Gastrocnemius medialis (tissue), 4 donors: Measurements from ENCODE around the gene CREB3L4. TPM values are rescaled to one million over a fixed set of nuclear protein-coding genes. Genes with fewer than 3 reads are reported as not detected.
A peak's percentile ranks its signal among the peaks of the same experiment; 100 is the strongest.

ENCODE experiments used
- ATAC-seq, 2 donors: fragments of 150-250 bp; one replicate each; pipeline ENCODE4 v1.9.1; 2016
- DNase-seq, 2 donors: peaks; one replicate each; pipeline ENCODE4 v3.0.0-alpha.2; 2019
- H3K27ac ChIP-seq, 4 donors: fragments of 200-600 bp; sonication (generic); 1 replicate in 1 of 4; 2 replicates in 3 of 4; pipeline ENCODE4 v1.5.1; 2016 to 2018; ENCODE audit warnings: mild to moderate bottlenecking in 2 of 4, moderate library complexity in 1 of 4
- H3K27me3 ChIP-seq, 3 donors: fragments of 200-600 bp; sonication (generic) in 2 of 3; 1 replicate in 1 of 3; 2 replicates in 2 of 3; pipeline versions ENCODE4 v1.5.1 to v1.6.0; 2016 to 2019; ENCODE audit warnings: mild to moderate bottlenecking in 1 of 3, moderate library complexity in 1 of 3
- H3K36me3 ChIP-seq, 2 donors: fragments of 200-600 bp; sonication (generic) in 1 of 2; one replicate each; pipeline ENCODE4 v1.5.1; 2017 to 2018
- H3K4me1 ChIP-seq, 2 donors: fragments of 200-600 bp; sonication (generic) in 1 of 2; one replicate each; pipeline ENCODE4 v1.5.1; 2016 to 2017; ENCODE audit warnings: mild to moderate bottlenecking in 2 of 2
- H3K4me3 ChIP-seq, 4 donors: fragments of 200-600 bp; sonication (generic) in 3 of 4; 1 replicate in 1 of 4; 2 replicates in 3 of 4; pipeline ENCODE4 v1.5.1; 2016 to 2019; ENCODE audit warnings: mild to moderate bottlenecking in 2 of 4
- H3K9me3 ChIP-seq, 3 donors: fragments of 200-600 bp; sonication (generic) in 2 of 3; 1 replicate in 1 of 3; 2 replicates in 2 of 3; pipeline ENCODE4 v1.5.1; 2016 to 2019
- CTCF ChIP-seq, 5 experiments: fragments of 450-650 bp in 3 of 5; fragments of 200-600 bp in 2 of 5; sonication (generic) in 2 of 5; IDR thresholded peaks in 4 of 5; conservative IDR thresholded peaks in 1 of 5; 1 replicate in 4 of 5; 2 replicates in 1 of 5; pipeline ENCODE4 v1.5.1; 2016 to 2019; ENCODE audit warnings: antibody characterized with exemption in 5 of 5, mild to moderate bottlenecking in 3 of 5, moderate library complexity in 3 of 5
- POLR2A ChIP-seq, 2 donors: fragments of 450-650 bp; IDR thresholded peaks; one replicate each; pipeline ENCODE4 v1.6.1; 2017; ENCODE audit warnings: antibody characterized with exemption in 2 of 2, mild to moderate bottlenecking in 2 of 2, moderate library complexity in 2 of 2
- in situ Hi-C, 4 donors: fragments of 200-750 bp; cut with MboI; loops; one replicate each; pipeline versions ENCODE4 v1.15.0 to v1.8.0; 2017; ENCODE audit warnings: low sequenced_read_pairs in 4 of 4
- intact Hi-C: fragments of 100-400 bp; cut with DNase I; formaldehyde crosslinking; loops from one replicate; pipeline ENCODE4 v1.15.1; 2023; ENCODE audit warnings: low total_unique reads
- total RNA-seq, 4 donors: library from RNA; depleted of rRNA; stranded (reverse); fragments of >200 nt; gene quantifications; one replicate each; pipeline versions ENCODE4 v1.1.0 to v1.2.3, GENCODE V29; 2016

The CREB3L4 gene
- total RNA-seq, 4 donors from 2014 or later: 4.5 to 7.9 (median 5.7) TPM

- H3K9me3 ChIP-seq: no peaks in the 10 kb centered on the region
- peaks cover 66 to 72% of the 10 kb centered on the region in 2 donors for H3K4me1 ChIP-seq
- DNase-seq (no peak), ATAC-seq (no peak)
- intact Hi-C loops: no loop called here
- TF ChIP-seq CTCF (IDR thresholded peaks at IDR 0.05 in 4 of 5, conservative IDR thresholded peaks at IDR 0.05 in 1 of 5): no peak
- TF ChIP-seq POLR2A (IDR thresholded peaks at IDR 0.05): no peak
- peak overlapping the region; percentile 91 to 98 (median 94) for H3K27ac ChIP-seq
- in situ Hi-C loops: no loop called here
- no peaks in the 10 kb centered on the region for H3K27me3 ChIP-seq
- H3K4me3 ChIP-seq: peak overlapping the region in 1 of 4 donors; percentile 99
- no peaks in the 10 kb centered on the region for H3K36me3 ChIP-seq
These were observed 8.2 kb upstream of the CREB3L4 start for GRCh38 chr1:153959454-153959853.

- H3K4me1 ChIP-seq: peaks cover 65 to 72% of the 10 kb centered on the region in 2 donors
- no peaks in the 10 kb centered on the region for H3K27me3 ChIP-seq
- in situ Hi-C loops: loop anchor here in 1 of 4 donors (10.0 kb wide), 1 partner anchor 285 kb away; the partner anchor contains the start of genes ILF2 and NPR1
- intact Hi-C loops: no loop called here
- DNase-seq (peak; percentile 44 to 87), ATAC-seq (peak in 1 of 2 donors; percentile 4)
- no peaks in the 10 kb centered on the region for H3K9me3 ChIP-seq
- TF ChIP-seq CTCF (IDR thresholded peaks at IDR 0.05 in 4 of 5, conservative IDR thresholded peaks at IDR 0.05 in 1 of 5): no peak
- TF ChIP-seq POLR2A (IDR thresholded peaks at IDR 0.05): no peak
- H3K36me3 ChIP-seq: no peaks in the 10 kb centered on the region
- H3K27ac ChIP-seq: peak overlapping the region; percentile 91 to 98 (median 94)
- no peak overlapping the region for H3K4me3 ChIP-seq
These were observed 7.5 kb upstream of the CREB3L4 start for GRCh38 chr1:153960206-153960605.

- in situ Hi-C loops: loop anchor here in 1 of 4 donors (10.0 kb wide), 1 partner anchor 287 kb away; the partner anchor contains the start of genes ILF2 and NPR1
These were observed 6.3 kb upstream of the CREB3L4 start for GRCh38 chr1:153961421-153961820.

GRCh38 chr1:153962088-153963029 lies 5.3 kb upstream of the CREB3L4 start:
- H3K9me3 ChIP-seq: no peaks in the 10 kb centered on the region
- TF ChIP-seq CTCF (IDR thresholded peaks at IDR 0.05 in 4 of 5, conservative IDR thresholded peaks at IDR 0.05 in 1 of 5): no peak
- TF ChIP-seq POLR2A (IDR thresholded peaks at IDR 0.05): peak; percentile 4 to 12
- peaks cover 59 to 63% of the 10 kb centered on the region in 2 donors for H3K4me1 ChIP-seq
- peak overlapping the region; percentile 61 to 86 (median 80) for H3K4me3 ChIP-seq
- ATAC-seq (peak; percentile 21 to 25), DNase-seq (peak; percentile 59 to 67)
- intact Hi-C loops (no loop called here), in situ Hi-C loops (loop anchor here in 1 of 4 donors (10.0 kb wide), 1 partner anchor 288 kb away; the partner anchor contains the start of genes ILF2 and NPR1)
- no peaks in the 10 kb centered on the region for H3K27me3 ChIP-seq
- H3K36me3 ChIP-seq: no peaks in the 10 kb centered on the region
- peak overlapping the region; percentile 91 to 98 (median 94) for H3K27ac ChIP-seq

More at GRCh38 chr1:153961421-153961820, 6.3 kb upstream of the CREB3L4 start:
- no peaks in the 10 kb centered on the region for H3K9me3 ChIP-seq
- no peaks in the 10 kb centered on the region for H3K27me3 ChIP-seq
- H3K4me3 ChIP-seq: no peak overlapping the region
- intact Hi-C loops: no loop called here
- peaks cover 64 to 67% of the 10 kb centered on the region in 2 donors for H3K4me1 ChIP-seq
- TF ChIP-seq POLR2A (IDR thresholded peaks at IDR 0.05) (no peak), CTCF (IDR thresholded peaks at IDR 0.05 in 4 of 5, conservative IDR thresholded peaks at IDR 0.05 in 1 of 5) (no peak)
- no peak for DNase-seq
- no peak for ATAC-seq
- peak overlapping the region; percentile 91 to 98 (median 94) for H3K27ac ChIP-seq
- H3K36me3 ChIP-seq: no peaks in the 10 kb centered on the region
